H54 (cell line): ENCODE results near the gene NANOS1.
"Not testable (repeated sequence)": the region's sequence is repeated elsewhere in the genome, so short reads cannot be mapped to it uniquely, and the experiment has no call there.

Experiments used
- DNase-seq: peaks from one replicate; pipeline ENCODE4 v3.0.0; 2011; ENCODE audit warnings: low spot score, mixed read lengths; ENCODE audit not compliant: insufficient read length
- FAIRE-seq: peaks from 3 replicates; lab custom pipeline; 2011; peaks lifted over from hg19 to GRCh38; lab: Jason Lieb, UNC
- POLR2A ChIP-seq: IDR thresholded peaks from 2 replicates; pipeline ENCODE4 v1.6.1; 2011; ENCODE audit warnings: low read depth, mild to moderate bottlenecking, low read length

Gene NANOS1

DNA sequence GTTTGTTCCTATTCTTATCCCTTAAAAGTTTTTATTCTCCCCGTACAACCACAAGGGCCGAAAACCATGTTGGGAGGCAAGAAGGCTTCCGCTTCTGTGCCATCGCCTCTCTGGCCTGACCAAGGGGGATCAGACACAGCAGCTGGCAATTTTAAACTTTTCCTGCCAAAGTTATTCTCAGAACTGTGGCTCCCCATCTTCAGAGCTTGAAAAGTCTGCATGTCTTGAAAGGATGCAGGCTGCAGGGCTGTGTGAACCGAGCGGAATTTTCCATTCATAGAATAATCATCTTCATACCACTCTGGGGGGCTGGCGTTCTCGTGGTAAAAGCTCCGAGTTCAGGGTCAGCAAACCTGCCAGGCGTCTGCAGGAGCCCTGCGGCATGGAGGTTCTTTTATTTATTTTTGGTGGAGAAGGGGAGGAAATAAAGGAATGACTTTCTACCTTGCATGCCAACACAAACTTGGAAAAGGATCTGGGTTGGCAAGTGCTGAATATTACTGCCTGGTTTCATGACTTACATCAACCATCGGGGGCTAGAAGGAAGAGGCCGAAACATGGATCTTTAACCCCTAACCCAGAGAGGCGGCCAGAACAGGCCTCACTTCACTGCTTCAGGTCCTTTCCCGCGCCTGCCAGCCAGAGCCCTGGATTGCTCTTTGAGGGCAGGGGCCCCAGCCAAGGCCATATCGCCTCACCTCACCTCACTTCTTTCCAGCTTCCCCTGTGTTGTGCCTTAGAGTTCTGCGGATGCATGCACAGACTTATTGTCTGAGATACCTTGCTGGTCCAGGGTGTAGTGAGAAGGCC lies 3.0 kb upstream of the NANOS1 start:
- no peak for TF ChIP-seq POLR2A
- no peak for FAIRE-seq

GRCh38 chr10:119028445-119028899 lies 1.0 kb upstream of the NANOS1 start:
- DNase-seq, FAIRE-seq: not testable (repeated sequence)

More for the DNA sequence above, 3.0 kb upstream of the NANOS1 start:
- no peak for DNase-seq

DNA sequence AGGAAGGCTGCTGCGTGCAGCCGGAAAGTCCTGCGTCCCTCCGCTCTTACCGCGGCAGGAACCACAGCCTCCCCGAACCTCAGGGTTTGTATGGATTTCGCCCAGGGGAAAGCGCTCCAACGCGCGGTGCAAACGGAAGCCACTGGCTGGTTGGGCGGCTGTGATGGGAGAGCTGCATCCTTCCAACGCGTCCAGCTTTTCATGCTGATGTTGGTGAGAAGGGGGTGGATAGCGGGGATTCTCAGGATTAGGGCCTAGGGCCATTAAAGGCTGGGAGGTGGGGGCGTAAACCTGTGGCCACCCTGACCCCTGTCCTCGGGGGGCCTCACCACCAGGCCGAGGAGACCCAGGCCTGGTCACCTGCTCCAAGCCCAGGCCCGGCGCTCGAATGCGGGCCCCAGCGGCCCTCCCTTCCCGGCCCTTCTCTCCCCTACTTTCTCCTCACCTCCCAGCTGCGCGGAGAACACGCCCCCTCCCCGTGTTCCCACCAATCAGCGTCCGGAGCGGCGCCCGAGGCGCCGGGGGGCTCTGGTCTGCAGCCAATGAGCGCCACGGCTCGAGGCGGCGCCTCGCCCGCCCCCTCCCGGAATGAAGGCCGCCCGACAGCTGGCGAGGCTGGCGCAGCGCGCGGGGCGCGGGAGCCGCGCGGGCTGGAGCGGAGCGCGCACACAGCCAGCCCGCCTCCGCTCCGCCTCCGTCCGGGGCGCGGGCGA lies 458 bp upstream of the NANOS1 start:
- peak; percentile 70 for DNase-seq

DNA sequence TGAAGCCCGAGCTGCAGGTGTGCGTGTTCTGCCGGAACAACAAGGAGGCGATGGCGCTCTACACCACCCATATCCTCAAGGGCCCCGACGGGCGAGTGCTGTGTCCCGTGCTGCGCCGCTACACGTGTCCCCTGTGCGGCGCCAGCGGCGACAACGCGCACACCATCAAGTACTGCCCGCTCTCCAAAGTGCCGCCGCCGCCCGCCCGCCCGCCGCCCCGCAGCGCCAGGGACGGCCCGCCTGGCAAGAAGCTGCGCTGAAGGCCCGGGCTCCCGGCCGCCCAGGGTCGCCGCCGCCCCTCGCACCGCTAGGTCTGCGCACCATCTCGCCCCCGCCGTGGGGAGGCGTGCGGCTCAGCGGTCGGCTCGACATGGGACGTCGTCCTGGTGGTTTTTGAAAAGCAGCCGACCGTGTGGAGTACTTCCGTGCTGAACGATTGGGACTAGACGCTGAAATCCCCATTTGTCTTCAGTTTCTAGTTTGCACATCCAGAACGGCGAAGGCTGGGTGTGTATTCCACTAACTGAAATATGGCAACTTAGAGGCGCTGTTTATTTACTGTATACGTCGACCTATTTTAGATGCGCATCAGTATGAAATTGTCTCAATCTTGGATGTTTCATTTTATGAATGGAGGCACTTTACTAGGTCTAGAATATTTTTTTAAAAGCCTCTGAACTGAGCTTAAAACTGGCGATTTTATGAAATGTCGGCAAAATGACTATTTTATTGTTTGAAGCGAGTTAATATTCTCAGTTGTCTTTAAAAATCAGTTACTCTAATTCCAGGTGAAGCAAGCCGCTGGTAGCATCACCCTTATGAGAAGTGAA lies 1.1 kb downstream of the NANOS1 start:
- no peak for FAIRE-seq
- no peak for DNase-seq
- no peak for TF ChIP-seq POLR2A

More for the DNA sequence above, 458 bp upstream of the NANOS1 start:
- no peak for FAIRE-seq
- TF ChIP-seq POLR2A: no peak

- FAIRE-seq (no peak), DNase-seq (no peak)
- TF ChIP-seq POLR2A: no peak
Observed at GRCh38 chr10:119031496-119032059, 2.1 kb downstream of the NANOS1 start.

DNA sequence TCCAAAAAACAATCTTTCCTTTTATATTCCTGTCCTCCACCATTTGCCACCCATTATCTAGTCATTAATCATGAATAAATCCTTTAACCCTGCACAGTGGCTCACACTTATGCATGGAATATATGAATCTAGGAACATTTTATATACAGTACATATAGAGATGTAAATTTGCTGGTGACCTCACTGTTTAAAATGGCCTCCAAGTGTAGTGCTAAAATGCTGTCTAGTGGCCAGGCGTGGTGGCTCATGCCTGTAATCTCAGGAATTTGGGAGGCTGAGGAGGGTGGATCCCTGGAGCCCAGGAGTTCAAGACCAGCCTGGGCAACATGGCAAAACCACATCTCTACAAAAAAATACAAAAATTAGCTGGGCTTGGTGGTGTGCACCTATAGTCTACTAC lies 9.6 kb downstream of the NANOS1 start:
- FAIRE-seq: no peak
- no peak for TF ChIP-seq POLR2A
- DNase-seq: no peak

DNA sequence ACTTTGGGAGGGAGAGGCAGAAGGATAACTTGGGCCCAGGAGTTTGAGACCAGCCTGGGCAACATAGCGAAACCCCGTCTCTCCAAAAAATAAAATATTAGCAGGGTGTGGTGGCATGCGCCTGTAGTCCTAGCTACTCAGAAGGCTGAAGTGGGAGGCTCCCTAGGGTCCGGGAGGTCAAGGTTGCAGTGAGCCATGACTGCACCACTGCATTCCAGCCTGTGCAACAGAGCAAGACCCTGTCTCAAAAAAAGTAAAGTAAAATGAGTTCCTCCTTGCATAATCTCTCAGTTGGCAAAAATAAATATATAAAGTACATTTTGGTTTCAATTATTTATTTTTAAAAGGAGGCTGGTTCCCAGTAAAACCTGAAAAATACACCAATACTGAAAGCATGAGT lies 11.8 kb downstream of the NANOS1 start:
- no peak for FAIRE-seq
- TF ChIP-seq POLR2A: no peak
- DNase-seq: no peak

DNA sequence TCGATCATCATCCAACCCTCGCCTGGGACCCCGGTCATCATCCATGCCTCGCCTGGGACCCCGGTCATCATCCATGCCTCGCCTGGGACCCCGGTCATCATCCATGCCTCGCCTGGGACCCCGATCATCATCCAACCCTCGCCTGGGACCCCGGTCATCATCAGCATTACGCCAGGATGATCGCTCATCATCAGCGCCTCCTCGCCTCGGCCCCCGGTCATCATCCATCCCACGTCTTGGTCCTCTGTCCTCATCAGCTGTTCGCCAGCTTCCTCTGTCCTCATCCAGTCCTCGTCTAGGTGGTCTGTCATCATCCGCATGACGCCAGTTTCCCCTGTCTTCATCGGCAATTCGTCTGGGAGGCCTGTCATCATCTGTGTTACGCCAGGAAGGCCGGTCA lies 12.7 kb downstream of the NANOS1 start:
- FAIRE-seq (no peak), DNase-seq (no peak)
- TF ChIP-seq POLR2A: no peak

- FAIRE-seq (no peak), DNase-seq (no peak)
- TF ChIP-seq POLR2A: no peak
Observed at GRCh38 chr10:119045561-119045960, 16.0 kb downstream of the NANOS1 start.

DNA sequence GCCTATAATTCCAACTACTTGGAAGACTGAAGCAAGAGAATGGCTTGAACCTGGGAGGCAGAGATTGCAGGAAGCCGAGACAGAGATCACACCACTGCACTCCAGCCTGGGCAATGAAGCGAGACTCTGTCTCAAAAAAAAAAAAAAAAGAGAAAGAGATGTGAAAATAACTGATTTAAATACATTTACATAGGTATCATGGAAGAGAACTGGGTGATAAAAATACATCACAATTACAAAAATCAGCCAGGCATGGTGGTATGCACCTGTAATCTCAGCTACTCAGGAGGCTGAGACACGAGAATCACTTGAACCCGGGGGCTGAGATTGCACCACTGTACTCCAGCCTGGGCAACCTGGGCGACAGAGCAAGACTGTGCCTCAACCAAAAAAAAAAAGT lies 19.8 kb downstream of the NANOS1 start:
- no peak for TF ChIP-seq POLR2A
- no peak for FAIRE-seq

DNA sequence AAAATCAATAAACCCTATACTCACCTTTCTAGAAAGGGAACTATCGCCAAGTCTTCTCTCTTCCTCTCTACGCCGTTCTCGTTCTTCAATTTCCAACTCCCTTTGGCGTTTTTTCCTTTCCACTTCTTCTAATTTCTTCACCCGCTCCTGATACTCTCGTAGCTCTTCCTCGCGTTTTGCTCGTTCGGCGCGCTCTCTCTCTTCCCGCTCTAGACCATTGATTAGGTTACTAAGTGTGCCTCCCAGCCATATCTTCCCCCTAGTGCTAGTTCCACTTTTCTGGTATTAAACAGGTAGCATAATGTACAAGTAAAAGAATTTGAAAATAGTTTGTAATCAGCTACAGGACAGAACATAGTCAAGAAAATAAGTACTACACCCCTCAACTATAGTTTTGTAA lies 20.3 kb downstream of the NANOS1 start:
- FAIRE-seq (no peak), DNase-seq (no peak)
- no peak for TF ChIP-seq POLR2A

More for the DNA sequence above, 19.8 kb downstream of the NANOS1 start:
- DNase-seq: no peak

GRCh38 chr10:119051775-119052174 lies 22.3 kb downstream of the NANOS1 start:
- TF ChIP-seq POLR2A: no peak
- no peak for DNase-seq
- no peak for FAIRE-seq

- no peak for TF ChIP-seq POLR2A
- no peak for FAIRE-seq
- DNase-seq: no peak
Observed at GRCh38 chr10:119055472-119055871, 26.0 kb downstream of the NANOS1 start.
